Thoracic aorta (tissue), 2 donors: ENCODE data around the gene DENND2A. TPM values are rescaled to one million over a fixed set of nuclear protein-coding genes. Genes with fewer than 3 reads are reported as not detected.
"Not testable (repeated sequence)": the region's sequence is repeated elsewhere in the genome, so short reads cannot be mapped to it uniquely, and the experiment has no call there.

Source experiments
- ATAC-seq: fragments of 150-250 bp; one replicate; pipeline ENCODE4 v1.8.0; 2017; ENCODE audit warnings: low read depth; ENCODE audit not compliant: insufficient number of reproducible peaks, low FRiP score
- DNase-seq: peaks from one replicate; pipeline ENCODE4 v3.0.0-alpha.2; 2020; ENCODE audit warnings: low spot score
- H3K27ac ChIP-seq, 2 donors: fragments of 200-600 bp; sonication (generic); 1 replicate in 1 of 2; 2 replicates in 1 of 2; pipeline ENCODE4 v1.5.1; 2016; ENCODE audit warnings: mild to moderate bottlenecking in 2 of 2, moderate library complexity in 2 of 2
- H3K27me3 ChIP-seq: fragments of 200-600 bp; sonication (generic); replicated peaks from 2 replicates; pipeline ENCODE4 v1.6.0; 2016; ENCODE audit warnings: mild to moderate bottlenecking; ENCODE audit not compliant: insufficient read depth
- H3K36me3 ChIP-seq: fragments of 200-600 bp; sonication (generic); one replicate; pipeline ENCODE4 v1.5.1; 2016
- H3K4me1 ChIP-seq, 2 donors: fragments of 200-600 bp; sonication (generic); 1 replicate in 1 of 2; 2 replicates in 1 of 2; pipeline versions ENCODE4 v1.5.1 to v1.6.0; 2016; ENCODE audit warnings: low read depth in 2 of 2, mild to moderate bottlenecking in 1 of 2; ENCODE audit not compliant: control insufficient read depth in 1 of 2
- H3K4me3 ChIP-seq: fragments of 200-600 bp; sonication (generic); 2 replicates; pipeline ENCODE4 v1.5.1; 2016; ENCODE audit warnings: mild to moderate bottlenecking
- H3K9me3 ChIP-seq: fragments of 200-600 bp; sonication (generic); 2 replicates; pipeline ENCODE4 v1.5.1; 2016
- CTCF ChIP-seq: fragments of 200-600 bp; sonication (generic); IDR thresholded peaks from one replicate; pipeline ENCODE4 v1.5.1; 2019; ENCODE audit warnings: antibody characterized with exemption
- total RNA-seq, 2 donors: library from RNA; depleted of rRNA; stranded (reverse); fragments of >200 nt; gene quantifications; one replicate each; pipeline versions ENCODE4 v1.1.0 to v1.2.3, GENCODE V29; 2016

DENND2A gene
- total RNA-seq, 2 donors from 2014 or later = 4.9 to 5.1 TPM

- no peak for ATAC-seq
- peaks cover 5 to 9% of the 10 kb centered on the region in 2 donors for H3K4me1 ChIP-seq
- no peaks in the 10 kb centered on the region for H3K9me3 ChIP-seq
- H3K36me3 ChIP-seq = no peaks in the 10 kb centered on the region
- no peak overlapping the region for H3K4me3 ChIP-seq
- H3K27ac ChIP-seq = no peak overlapping the region
- TF ChIP-seq CTCF = no peak
- H3K27me3 ChIP-seq = no peaks in the 10 kb centered on the region
- no peak for DNase-seq
Observed at GRCh38 chr7:140623980-140624379, 16.6 kb downstream of the DENND2A start.

- peaks cover 4 to 5% of the 10 kb centered on the region in 2 donors for H3K4me1 ChIP-seq
- no peaks in the 10 kb centered on the region for H3K36me3 ChIP-seq
- no peak overlapping the region for H3K27ac ChIP-seq
- H3K4me3 ChIP-seq = no peak overlapping the region
- no peaks in the 10 kb centered on the region for H3K9me3 ChIP-seq
- TF ChIP-seq CTCF = no peak
- DNase-seq (no peak), ATAC-seq (no peak)
- H3K27me3 ChIP-seq = no peaks in the 10 kb centered on the region
Observed at GRCh38 chr7:140621401-140622021, 19.1 kb downstream of the DENND2A start.

GRCh38 chr7:140619915-140620510 lies 20.6 kb downstream of the DENND2A start:
- H3K9me3 ChIP-seq, DNase-seq, H3K36me3 ChIP-seq, H3K4me3 ChIP-seq, ATAC-seq, H3K4me1 ChIP-seq, H3K27me3 ChIP-seq, H3K27ac ChIP-seq: not testable (repeated sequence)

- Histone ChIP-seq H3K27ac (no peak overlapping the region), H3K27me3 (no peaks in the 10 kb centered on the region), H3K4me1 (no peaks in the 10 kb centered on the region), H3K9me3 (no peaks in the 10 kb centered on the region), H3K36me3 (no peaks in the 10 kb centered on the region), H3K4me3 (no peak overlapping the region)
- no peak for TF ChIP-seq CTCF
- DNase-seq (no peak), ATAC-seq (no peak)
Observed at GRCh38 chr7:140619176-140619575, 21.4 kb downstream of the DENND2A start.

- no peak overlapping the region for H3K27ac ChIP-seq
Observed at GRCh38 chr7:140618306-140618705, 22.3 kb downstream of the DENND2A start.

More at GRCh38 chr7:140618306-140618705, 22.3 kb downstream of the DENND2A start:
- Histone ChIP-seq H3K4me1 (no peaks in the 10 kb centered on the region), H3K4me3 (no peak overlapping the region), H3K36me3 (no peaks in the 10 kb centered on the region), H3K9me3 (no peaks in the 10 kb centered on the region), H3K27me3 (no peaks in the 10 kb centered on the region)
- no peak for DNase-seq
- no peak for ATAC-seq
- no peak for TF ChIP-seq CTCF
